Measurements from ENCODE around the gene RPS6KL1.

The RPS6KL1 gene

GRCh38 chr14:74910556-74910955 lies 12.5 kb downstream of the RPS6KL1 start:
- no peak for DNase-seq

GRCh38 chr14:74909911-74910310 lies 13.1 kb downstream of the RPS6KL1 start:
- DNase-seq: no peak

- no peak for DNase-seq
These were observed 13.6 kb downstream of the RPS6KL1 start for GRCh38 chr14:74909501-74909900.

GRCh38 chr14:74908861-74909341 lies 14.2 kb downstream of the RPS6KL1 start:
- no peak for DNase-seq

- DNase-seq: no peak
These were observed 15.3 kb downstream of the RPS6KL1 start for GRCh38 chr14:74907744-74908143.

GRCh38 chr14:74906925-74907521 lies 16.0 kb downstream of the RPS6KL1 start:
- no peak for DNase-seq

GRCh38 chr14:74905595-74906142 lies 17.4 kb downstream of the RPS6KL1 start:
- peak; percentile 39 for DNase-seq

- DNase-seq: no peak
These were observed 18.2 kb downstream of the RPS6KL1 start for GRCh38 chr14:74904635-74905503.

- DNase-seq: no peak
These were observed 19.9 kb downstream of the RPS6KL1 start for GRCh38 chr14:74902941-74903705.

GRCh38 chr14:74898694-74899093 lies 24.4 kb downstream of the RPS6KL1 start:
- no peak for DNase-seq

- DNase-seq: no peak
These were observed 25.0 kb downstream of the RPS6KL1 start for GRCh38 chr14:74898083-74898482.

GRCh38 chr14:74897642-74898041 lies 25.4 kb downstream of the RPS6KL1 start:
- DNase-seq: no peak

GRCh38 chr14:74896400-74896799 lies 26.7 kb downstream of the RPS6KL1 start:
- DNase-seq: no peak

GRCh38 chr14:74893614-74894091 lies 29.4 kb downstream of the RPS6KL1 start:
- DNase-seq: no peak

GRCh38 chr14:74892745-74893144 lies 30.3 kb downstream of the RPS6KL1 start:
- DNase-seq: no peak

- no peak for DNase-seq
These were observed 31.2 kb downstream of the RPS6KL1 start for GRCh38 chr14:74891870-74892269.

GRCh38 chr14:74890262-74890661 lies 32.8 kb downstream of the RPS6KL1 start:
- DNase-seq: no peak

- no peak for DNase-seq
These were observed 34.6 kb downstream of the RPS6KL1 start for GRCh38 chr14:74888164-74889158.

- DNase-seq: no peak
These were observed 37.1 kb downstream of the RPS6KL1 start for GRCh38 chr14:74886001-74886400.

- DNase-seq: peak; percentile 6
These were observed 40.7 kb downstream of the RPS6KL1 start for GRCh38 chr14:74882103-74882920.
